HG02798 (cell line): ENCODE measurements around the gene GPR108.

ENCODE experiments used
- ATAC-seq: cut with Tn5 transposase; IDR thresholded peaks from one replicate; pipeline ENCODE4 v1.9.1; 2021; ENCODE audit warnings: mild to moderate bottlenecking; ENCODE audit not compliant: unreplicated experiment, poor library complexity

GPR108 gene

DNA sequence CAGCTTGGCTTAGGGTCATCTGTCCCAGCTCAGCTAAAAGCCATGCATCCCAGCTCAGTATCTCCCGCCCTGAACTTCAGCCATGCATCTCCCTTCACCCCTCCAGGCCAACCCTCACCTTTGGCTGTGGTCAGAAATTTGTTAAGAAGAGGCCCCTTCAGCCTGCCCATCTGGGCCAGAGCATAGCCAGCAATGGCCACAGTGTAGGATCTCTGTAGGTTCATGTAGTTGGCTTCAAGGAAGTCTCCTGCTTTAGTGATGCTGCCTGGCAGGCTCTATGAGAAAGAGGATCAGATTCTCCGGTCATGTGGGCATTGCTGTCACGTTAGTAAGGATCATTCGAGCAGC lies 50.8 kb downstream of the GPR108 start:
- no peak for ATAC-seq

DNA sequence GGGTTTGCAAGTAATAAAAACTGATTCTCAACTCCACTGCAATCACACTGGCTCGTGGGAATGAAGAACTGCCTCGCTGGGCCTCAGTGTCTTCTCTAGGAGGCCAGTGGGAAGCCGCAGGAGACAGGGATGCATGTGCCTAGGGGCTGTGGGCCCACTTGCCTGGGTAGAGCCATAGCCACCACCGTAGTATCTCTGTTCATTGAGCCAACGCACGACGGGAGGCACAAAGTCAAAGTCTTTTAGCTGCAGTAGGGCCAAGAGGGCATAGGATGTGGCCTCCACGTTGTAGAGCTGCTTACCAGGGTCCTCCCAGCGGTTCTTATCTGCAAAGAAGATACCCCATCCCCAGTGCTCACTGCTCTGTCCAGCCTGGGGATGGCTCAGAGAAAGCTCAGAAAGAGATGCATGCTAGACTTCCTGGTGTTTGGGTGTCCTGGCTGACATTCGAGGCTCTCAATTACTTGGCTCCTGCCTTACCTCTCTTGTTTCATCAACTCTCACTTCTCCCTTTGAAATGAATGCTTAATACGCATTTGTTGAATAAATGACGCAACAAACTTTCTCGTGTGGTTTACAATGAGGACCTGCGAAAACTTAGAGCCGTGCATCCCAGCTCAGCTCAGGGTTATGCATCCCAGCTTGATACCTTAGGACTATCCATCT lies 51.3 kb downstream of the GPR108 start:
- no peak for ATAC-seq

GRCh38 chr19:6685482-6685881 lies 51.9 kb downstream of the GPR108 start:
- no peak for ATAC-seq

DNA sequence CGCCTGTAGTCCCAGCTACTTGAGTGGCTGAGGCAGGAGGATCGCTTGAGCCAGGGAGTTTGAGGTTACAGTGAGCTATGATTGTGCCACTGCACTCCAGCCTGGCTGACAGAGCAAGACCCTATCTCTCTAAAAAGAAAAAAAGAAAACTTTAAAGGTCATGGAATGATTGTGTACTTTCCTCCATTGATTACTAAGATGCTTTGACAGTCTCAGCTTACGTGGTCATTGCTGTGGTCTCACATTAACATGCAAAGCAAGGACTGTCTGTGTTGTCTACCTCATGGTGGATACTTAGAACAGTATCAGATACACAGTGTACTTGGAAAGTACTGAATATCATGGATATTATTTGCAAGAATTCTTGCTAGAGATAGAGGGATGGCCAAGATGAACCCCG lies 53.4 kb downstream of the GPR108 start:
- ATAC-seq: no peak

- ATAC-seq: no peak
Measured at GRCh38 chr19:6682607-6683128, 54.7 kb downstream of the GPR108 start.

GRCh38 chr19:6680141-6680540 lies 57.2 kb downstream of the GPR108 start:
- no peak for ATAC-seq
